ENCODE measurements around the gene GDPD5. TPM values are rescaled to one million over a fixed set of nuclear protein-coding genes. Genes with fewer than 3 reads are reported as not detected.

The GDPD5 gene
- polyA plus RNA-seq, 1 experiment, result 7.7 TPM

- ChIA-PET CTCF (interaction anchor here (0.7 to 14.3 kb wide), 11 partner anchors 8 to 141 kb away, joined by 3 to 389 read pairs (median 12); no protein-coding TSS in a partner anchor), POLR2A (no interaction called here)
- TF ChIP-seq CTCF (IDR thresholded peaks at IDR 0.05; ENCODE audit: insufficient read depth, low read depth, low read length), result no peak
These were observed 135.8 kb downstream of the GDPD5 start for GRCh38 chr11:75389925-75390324.

GRCh38 chr11:75389276-75389605 lies 136.5 kb downstream of the GDPD5 start:
- POLR2A ChIA-PET, result no interaction called here
- DNase-seq (ENCODE audit: low read depth), result no peak
- Histone ChIP-seq H3K27me3 (ENCODE audit: control insufficient read depth, insufficient read depth, low read length) (peaks cover 9% of the 10 kb centered on the region), H3K36me3 (ENCODE audit: control insufficient read depth, insufficient read depth, low read length) (no peaks in the 10 kb centered on the region), H3K4me3 (ENCODE audit: low read depth, low read length) (no peak overlapping the region)
- no peak for TF ChIP-seq CTCF (IDR thresholded peaks at IDR 0.05; ENCODE audit: insufficient read depth, low read depth, low read length)
- CTCF ChIA-PET, result interaction anchor here (0.6 to 14.3 kb wide), 20 partner anchors 9 to 769 kb away, joined by 3 to 389 read pairs (median 6); partner anchors contain the start of genes GDPD5 and RPS3

More at GRCh38 chr11:75389925-75390324, 135.8 kb downstream of the GDPD5 start:
- no peak for DNase-seq (ENCODE audit: low read depth)
- H3K27me3 ChIP-seq (ENCODE audit: control insufficient read depth, insufficient read depth, low read length), result peaks cover 11% of the 10 kb centered on the region
- H3K36me3 ChIP-seq (ENCODE audit: control insufficient read depth, insufficient read depth, low read length), result no peaks in the 10 kb centered on the region
- H3K4me3 ChIP-seq (ENCODE audit: low read depth, low read length), result no peak overlapping the region

GRCh38 chr11:75388386-75389275 lies 137.1 kb downstream of the GDPD5 start:
- TF ChIP-seq CTCF (IDR thresholded peaks at IDR 0.05; ENCODE audit: insufficient read depth, low read depth, low read length), result peak; percentile 81
- H3K27me3 ChIP-seq (ENCODE audit: control insufficient read depth, insufficient read depth, low read length), result peaks cover 9% of the 10 kb centered on the region
- H3K36me3 ChIP-seq (ENCODE audit: control insufficient read depth, insufficient read depth, low read length), result no peaks in the 10 kb centered on the region
- ChIA-PET POLR2A (no interaction called here), CTCF (interaction anchor here (0.6 to 14.3 kb wide), 36 partner anchors 9 to 769 kb away, joined by 3 to 389 read pairs (median 4); partner anchors contain the start of genes GDPD5 and RPS3)
- H3K4me3 ChIP-seq (ENCODE audit: low read depth, low read length), result no peak overlapping the region
- DNase-seq (ENCODE audit: low read depth), result no peak

GRCh38 chr11:75387736-75388294 lies 137.9 kb downstream of the GDPD5 start:
- ChIA-PET POLR2A (interaction anchor here (0.5 kb wide), 1 partner anchor 16 kb away, joined by 5 read pairs; no protein-coding TSS in a partner anchor), CTCF (interaction anchor here (0.6 to 14.3 kb wide), 30 partner anchors 10 to 190 kb away, joined by 3 to 389 read pairs (median 4); partner anchors contain the start of genes GDPD5 and RPS3)
- no peak for TF ChIP-seq CTCF (IDR thresholded peaks at IDR 0.05; ENCODE audit: insufficient read depth, low read depth, low read length)
- H3K27me3 ChIP-seq (ENCODE audit: control insufficient read depth, insufficient read depth, low read length), result peaks cover 8% of the 10 kb centered on the region
- DNase-seq (ENCODE audit: low read depth), result no peak
- no peak overlapping the region for H3K4me3 ChIP-seq (ENCODE audit: low read depth, low read length)
- H3K36me3 ChIP-seq (ENCODE audit: control insufficient read depth, insufficient read depth, low read length), result no peaks in the 10 kb centered on the region

Data from BJ (cell line).